Measurements from ENCODE around the gene CHP1. TPM values are rescaled to one million over a fixed set of nuclear protein-coding genes. Genes with fewer than 3 reads are reported as not detected.

Gene CHP1
- total and polyA plus RNA-seq, 12 donors, result 22.5 to 133 (median 113) TPM

GRCh38 chr15:41283653-41284426 is 52.8 kb downstream of the CHP1 start:
- H3K27me3 ChIP-seq, result no peaks in the 10 kb centered on the region
- peak; percentile 98 to 100 (median 100) for ATAC-seq
- peak overlapping the region; percentile 66 to 96 (median 82) for H3K4me3 ChIP-seq
- TF ChIP-seq CTCF (IDR thresholded peaks at IDR 0.05), result no peak
- peak; percentile 96 to 99 for DNase-seq
- no peaks in the 10 kb centered on the region for H3K9me3 ChIP-seq
- H3K36me3 ChIP-seq, result peaks cover 0 to 57% (median 44%) of the 10 kb centered on the region in 9 donors
- WGBS, 2 donors, result 0% methylated on average over 61 of the region's 61 CpGs
- peaks cover 0 to 48% (median 33%) of the 10 kb centered on the region in 9 donors for H3K4me1 ChIP-seq
- H3K27ac ChIP-seq, result peak overlapping the region; percentile 86 to 99 (median 94)
- intact Hi-C loops (cut with DNase I), result loop anchor here in 4 of 10 donors (1.0 to 5.0 kb wide), 4 partner anchors 48 to 53 kb away; partner anchors contain the start of genes CHP1 (in 4 of the 4), EXD1 (in 3 of the 4), NUSAP1 (in 1 of the 4) and OIP5 (in 1 of the 4)

GRCh38 chr15:41284427-41285177 is 53.5 kb downstream of the CHP1 start:
- Histone ChIP-seq H3K4me1 (peaks cover 0 to 49% (median 38%) of the 10 kb centered on the region in 9 donors), H3K27me3 (no peaks in the 10 kb centered on the region), H3K27ac (peak overlapping the region; percentile 86 to 99 (median 94)), H3K9me3 (no peaks in the 10 kb centered on the region), H3K36me3 (peaks cover 0 to 57% (median 36%) of the 10 kb centered on the region in 9 donors), H3K4me3 (peak overlapping the region; percentile 66 to 96 (median 82))
- DNase-seq (peak in 1 of 2 donors; percentile 32), ATAC-seq (peak; percentile 4 to 62 (median 20))
- intact Hi-C loops (cut with DNase I), result loop anchor here in 2 of 10 donors (2.0 to 5.0 kb wide), 3 partner anchors 48 to 54 kb away; partner anchors contain the start of genes CHP1 (in 2 of the 2), EXD1 (in 2 of the 2), NUSAP1 (in 1 of the 2) and OIP5 (in 1 of the 2)
- TF ChIP-seq CTCF (IDR thresholded peaks at IDR 0.05), result no peak
- 1 to 2% methylated on average over 20 of the region's 20 CpGs for WGBS, 2 donors

- Histone ChIP-seq H3K36me3 (peaks cover 0 to 57% (median 34%) of the 10 kb centered on the region in 9 donors), H3K4me3 (peak overlapping the region; percentile 66 to 96 (median 82)), H3K27ac (peak overlapping the region in 9 of 10 donors; percentile 86 to 99 (median 95)), H3K9me3 (no peaks in the 10 kb centered on the region), H3K4me1 (peaks cover 0 to 54% (median 38%) of the 10 kb centered on the region in 9 donors), H3K27me3 (no peaks in the 10 kb centered on the region)
- no peak for DNase-seq
- no peak for TF ChIP-seq CTCF (IDR thresholded peaks at IDR 0.05)
- 31 to 46% methylated on average over 7 of the region's 7 CpGs for WGBS, 2 donors
- intact Hi-C loops (cut with DNase I), result loop anchor here in 1 of 10 donors (2.0 kb wide), 1 partner anchor 54 kb away; the partner anchor contains the start of genes CHP1 and EXD1
- ATAC-seq, result no peak
Measured at GRCh38 chr15:41285285-41285684, 54.2 kb downstream of the CHP1 start.

All from heart right ventricle (tissue), 16 donors.